GM12878 (cell line): ENCODE measurements around the gene GPC5. TPM values are rescaled to one million over a fixed set of nuclear protein-coding genes. Genes with fewer than 3 reads are reported as not detected.

ENCODE experiments used
- ATAC-seq: fragments of 200-7000 bp; cut with Tn5 transposase; 3 replicates; pipeline ENCODE4 v1.9.1; 2020; ENCODE audit warnings: mild to moderate bottlenecking, moderate library complexity
- BruUV-seq: library from RNA; stranded (reverse); fragments of 400-500 nt; replicated peaks from 2 replicates; lab custom pipeline; 2021; lab: Mats Ljungman, UMichigan
- CTCF ChIA-PET: fragments of 300-600 bp; sonication (Branson Sonifier 250); formaldehyde crosslinking; extraction: SDS; loops from one replicate; lab custom pipeline; 2021; ENCODE audit warnings: inconsistent platforms; lab: Yijun Ruan, JAX
- POLR2A ChIA-PET: fragments of 350-600 bp; formaldehyde crosslinking; extraction: SDS; loops from one replicate; lab custom pipeline; 2021; ENCODE audit warnings: inconsistent platforms; lab: Charles Lee
- RAD21 ChIA-PET: fragments of 300-600 bp; sonication (Branson Sonifier 250); formaldehyde crosslinking; loops from one replicate; lab custom pipeline; 2023; ENCODE audit warnings: antibody characterized with exemption; ENCODE audit not compliant: unreplicated experiment; lab: Charles Lee
- SMC1A ChIA-PET: fragments of 300-600 bp; sonication (Branson Sonifier 250); formaldehyde crosslinking; loops from one replicate; lab custom pipeline; 2023; ENCODE audit not compliant: unreplicated experiment, uncharacterized antibody; lab: Charles Lee
- DNase-seq: peaks from one replicate; pipeline ENCODE4 v3.0.0-alpha.2; 2011; ENCODE audit warnings: low read depth, low spot score
- FAIRE-seq: peaks from 3 replicates; lab custom pipeline; 2011; peaks lifted over from hg19 to GRCh38; lab: Jason Lieb, UNC
- H2AFZ ChIP-seq: 2 replicates; pipeline ENCODE4 v1.6.0; 2011; ENCODE audit warnings: low read depth, low read length, control low read depth; ENCODE audit not compliant: control insufficient read depth
- H3K27ac ChIP-seq: 2 replicates; pipeline ENCODE4 v1.5.1; 2011; ENCODE audit warnings: control low read depth; ENCODE audit not compliant: control insufficient read depth, insufficient read depth
- H3K27me3 ChIP-seq, 2 experiments: replicated peaks in 1 of 2; 2 replicates each; pipeline versions ENCODE4 v1.6.0 to v1.6.1; 2011; ENCODE audit warnings: low read length in 1 of 2; ENCODE audit not compliant: control insufficient read depth in 2 of 2, insufficient read depth in 2 of 2
- H3K36me3 ChIP-seq, 2 experiments: 2 replicates each; pipeline ENCODE4 v1.5.1; 2011; ENCODE audit warnings: low read length in 1 of 2; ENCODE audit not compliant: control insufficient read depth in 2 of 2, insufficient read depth in 2 of 2
- H3K4me1 ChIP-seq: 2 replicates; pipeline ENCODE4 v1.6.1; 2011; ENCODE audit warnings: mild to moderate bottlenecking, low read length, moderate library complexity, mixed read lengths; ENCODE audit not compliant: control insufficient read depth, insufficient read depth
- H3K4me2 ChIP-seq: 2 replicates; pipeline ENCODE4 v1.6.0; 2011; ENCODE audit warnings: control low read depth; ENCODE audit not compliant: control insufficient read depth, insufficient read depth
- H3K4me3 ChIP-seq: fragments of 200-600 bp; sonication (generic); 2 replicates; pipeline ENCODE4 v1.5.1; 2016
- H3K79me2 ChIP-seq: 2 replicates; pipeline ENCODE4 v1.6.0; 2011; ENCODE audit warnings: low read length; ENCODE audit not compliant: control insufficient read depth, insufficient read depth
- H3K9ac ChIP-seq: 2 replicates; pipeline ENCODE4 v1.8.0; 2011; ENCODE audit warnings: low read length, control low read depth, mixed read lengths; ENCODE audit not compliant: control insufficient read depth, insufficient read depth
- H3K9me3 ChIP-seq: replicated peaks from 3 replicates; pipeline ENCODE4 v1.5.1; 2011; ENCODE audit warnings: mild to moderate bottlenecking, low read length; ENCODE audit not compliant: control insufficient read depth, insufficient read depth
- H4K20me1 ChIP-seq: 2 replicates; pipeline ENCODE4 v1.6.0; 2011; ENCODE audit not compliant: control insufficient read depth, insufficient read depth
- ATF7 ChIP-seq: fragments of 450-650 bp; IDR thresholded peaks from 2 replicates; pipeline ENCODE4 v1.6.1; 2016; ENCODE audit warnings: low read depth, mild to moderate bottlenecking
- BRCA1 ChIP-seq: IDR thresholded peaks from 2 replicates; pipeline ENCODE4 v1.6.1; 2011; ENCODE audit warnings: low read depth, low read length, improper control_type of control experiment
- CBFB ChIP-seq: IDR thresholded peaks from 2 replicates; pipeline ENCODE4 v1.6.1; 2016; ENCODE audit warnings: antibody characterized with exemption, low read depth
- ESRRA ChIP-seq: IDR thresholded peaks from 2 replicates; pipeline ENCODE4 v1.6.1; 2012; ENCODE audit warnings: mild to moderate bottlenecking, low read length, improper control_type of control experiment
- EZH2 ChIP-seq: IDR thresholded peaks from 2 replicates; pipeline ENCODE4 v1.6.1; 2012; ENCODE audit warnings: low read depth, mild to moderate bottlenecking, control low read depth, inconsistent platforms, low read length, borderline replicate concordance; ENCODE audit not compliant: control insufficient read depth
- IKZF2 ChIP-seq, 2 experiments: fragments of 450-650 bp; IDR thresholded peaks; 2 replicates each; pipeline ENCODE4 v1.6.1; 2017; ENCODE audit warnings: mild to moderate bottlenecking in 2 of 2, moderate library complexity in 2 of 2
- MTA2 ChIP-seq: fragments of 450-650 bp; IDR thresholded peaks from 2 replicates; pipeline ENCODE4 v1.6.1; 2016; ENCODE audit warnings: low read depth, mild to moderate bottlenecking, moderate library complexity
- NR2F1 ChIP-seq: fragments of 450-650 bp; conservative IDR thresholded peaks from 2 replicates; pipeline ENCODE4 v1.6.1; 2017; ENCODE audit warnings: mild to moderate bottlenecking
- PAX5 ChIP-seq: IDR thresholded peaks from 2 replicates; pipeline ENCODE4 v1.6.1; 2011; ENCODE audit warnings: low read depth, low read length, borderline replicate concordance
- POU2F2 ChIP-seq: IDR thresholded peaks from 3 replicates; pipeline ENCODE4 v1.6.1; 2011; ENCODE audit warnings: low read depth, mild to moderate bottlenecking, low read length, borderline replicate concordance
- SREBF2 ChIP-seq: IDR thresholded peaks from 2 replicates; pipeline ENCODE4 v1.6.1; 2012; ENCODE audit warnings: mild to moderate bottlenecking, low read length
- TARDBP ChIP-seq: IDR thresholded peaks from 2 replicates; pipeline ENCODE4 v1.6.1; 2016; ENCODE audit warnings: borderline replicate concordance
- TBL1XR1 ChIP-seq: IDR thresholded peaks from 2 replicates; pipeline ENCODE4 v1.6.1; 2012; ENCODE audit warnings: low read depth, low read length, improper control_type of control experiment
- ZBED1 ChIP-seq: IDR thresholded peaks from 2 replicates; pipeline ENCODE4 v1.6.1; 2016; ENCODE audit warnings: borderline replicate concordance
- WGBS: methylation state at CpG from one replicate; pipeline ENCODE4 v1.1.6; 2016; ENCODE audit warnings: low lambda C conversion rate; ENCODE audit not compliant: insufficient replicate concordance, insufficient coverage; ENCODE audit errors: missing lambda C conversion rate; 5-methylcytosine and 5-hydroxymethylcytosine counted together
- in situ Hi-C: fragments of 300-500 bp; cut with MboI; formaldehyde crosslinking; loops from 9 replicates; pipeline ENCODE4 v1.14.3; 2018; ENCODE audit warnings: mixed read lengths
- intact Hi-C: fragments of 100-400 bp; cut with micrococcal nuclease; formaldehyde crosslinking; loops from one replicate; pipeline ENCODE4 v1.14.2; 2022; ENCODE audit not compliant: unreplicated experiment
- polyA plus RNA-seq, 11 experiments: library from polyadenylated mRNA; depleted of rRNA in 4 of 11; unstranded in 6 of 11; stranded (reverse) in 5 of 11; fragments of >200 nt; fragmentation: Nextera tagmentation in 4 of 11; fragmentation: Illumina TruSeq in 1 of 11; extraction: Ambion mirVana in 4 of 11; extraction: Trizol in 1 of 11; gene quantifications; 1 replicate in 1 of 11; 2 replicates in 10 of 11; pipeline versions ENCODE4 v1.2.1 to v1.2.3, GENCODE V29; 2011 to 2016; ENCODE audit warnings: inconsistent platforms in 2 of 11, missing spikeins in 2 of 11, low read depth in 1 of 11
- total RNA-seq, 4 experiments: library from RNA; depleted of rRNA in 3 of 4; stranded (reverse); fragments of >200 nt in 3 of 4; fragmentation: Illumina TruSeq in 1 of 4; extraction: Trizol in 1 of 4; gene quantifications; 2 replicates each; pipeline versions ENCODE4 v1.2.1 to v1.2.3, GENCODE V29; 2013 to 2021
- TF ChIP-seq, protein P1 (sequence below): fragments of 450-650 bp; formaldehyde crosslinking; IDR thresholded peaks from 2 replicates; pipeline ENCODE4 v1.4.0; 2020; ENCODE audit warnings: mild to moderate bottlenecking, moderate library complexity
- TF ChIP-seq, protein P2 (sequence below): IDR thresholded peaks from 2 replicates; pipeline ENCODE4 v1.6.1; 2011; ENCODE audit warnings: borderline replicate concordance, low read depth, mild to moderate bottlenecking, moderate library complexity, mixed read lengths, low read length; ENCODE audit not compliant: insufficient read depth; ENCODE audit errors: extremely low read length

GPC5 gene
- total and polyA plus RNA-seq, 10 of the 15 experiments (the other 5 are each of a cell fraction or from before 2014, with no cell fraction given) = 0.05 to 0.87 (median 0.44) TPM; not detected in 1

DNA sequence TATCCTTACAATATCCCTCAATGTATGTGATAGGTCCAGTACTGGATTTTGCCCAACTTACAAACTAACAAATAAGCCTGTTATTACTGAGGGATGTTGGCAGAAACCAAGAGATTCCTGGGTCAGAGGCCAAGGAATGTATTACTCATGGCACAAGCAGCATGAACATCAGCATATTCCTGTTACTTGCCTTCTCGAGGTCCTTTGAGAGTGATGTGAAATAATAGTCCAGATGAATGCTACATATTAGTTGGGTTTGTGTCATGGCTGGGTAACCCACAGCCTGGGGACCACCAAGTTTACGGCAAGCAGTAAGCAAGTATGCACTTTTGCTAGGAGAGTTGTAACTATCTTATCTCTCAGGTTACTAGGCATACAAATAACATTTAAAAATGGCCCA, 1443.7 kb downstream of the GPC5 start (continued):
- no peak for TF ChIP-seq TBL1XR1

DNA sequence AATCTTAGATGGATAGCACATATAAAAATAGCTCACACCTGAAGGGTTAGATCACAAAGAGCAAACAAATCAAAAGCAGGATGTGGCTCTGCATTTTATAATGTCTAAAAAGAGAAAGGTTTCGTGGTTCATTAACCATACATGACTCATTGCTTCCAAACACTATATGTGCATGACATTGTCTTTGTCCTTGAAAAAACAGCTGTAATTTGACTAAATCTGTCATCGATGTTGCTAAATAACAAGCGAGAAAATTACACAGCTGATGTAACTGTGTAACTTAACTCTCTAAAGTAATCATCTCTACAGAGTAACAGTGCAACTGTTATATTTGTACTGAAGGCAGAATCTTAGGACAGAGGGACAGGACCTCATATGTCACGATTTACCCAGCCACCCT, 1445.1 kb downstream of the GPC5 start:
- Histone ChIP-seq H2AFZ (no peak overlapping the region), H3K36me3 (no peaks in the 10 kb centered on the region), H4K20me1 (no peaks in the 10 kb centered on the region), H3K4me3 (no peak overlapping the region), H3K79me2 (no peaks in the 10 kb centered on the region), H3K9ac (no peak overlapping the region), H3K9me3 (no peaks in the 10 kb centered on the region), H3K4me1 (no peaks in the 10 kb centered on the region), H3K4me2 (no peak overlapping the region), H3K27me3 (no peaks in the 10 kb centered on the region), H3K27ac (no peak overlapping the region)
- WGBS = 15% methylated on average over 4 of the region's 4 CpGs
- ChIA-PET POLR2A (interaction anchor here (1.3 kb wide), 1 partner anchor 57 kb away, joined by 3 read pairs; no protein-coding TSS in a partner anchor), CTCF (interaction anchor here (0.7 kb wide), 1 partner anchor 58 kb away, joined by 4 read pairs; no protein-coding TSS in a partner anchor), SMC1A (interaction anchor here (0.6 to 1.1 kb wide), 4 partner anchors 9 to 124 kb away, joined by 3 to 5 read pairs (median 4); no protein-coding TSS in a partner anchor), RAD21 (interaction anchor here (1.3 to 1.4 kb wide), 2 partner anchors 37 to 57 kb away, joined by 8 read pairs; no protein-coding TSS in a partner anchor)
- no peak for DNase-seq
- in situ Hi-C loops (no loop called here), intact Hi-C loops (no loop called here)
- no TSS peak for BruUV-seq
- peak; percentile 81 for ATAC-seq
- no peak for FAIRE-seq
- TF ChIP-seq BRCA1 (no peak), IKZF2 (IDR thresholded peaks at IDR 0.05) (peak in 1 of 2 experiments; percentile 25; a peak in 1 of 4 replicates), EZH2 (no peak), ZBED1 (no peak), NR2F1 (no peak), ATF7 (peak; percentile 71), TARDBP (no peak), MTA2 (peak; percentile 58; the same call in 1 of the 2 replicates), SREBF2 (no peak), POU2F2 (no peak), CBFB (no peak), PAX5 (no peak), ESRRA (peak; percentile 96; the same call in 1 of the 2 replicates)
- TF ChIP-seq, protein P1, sequence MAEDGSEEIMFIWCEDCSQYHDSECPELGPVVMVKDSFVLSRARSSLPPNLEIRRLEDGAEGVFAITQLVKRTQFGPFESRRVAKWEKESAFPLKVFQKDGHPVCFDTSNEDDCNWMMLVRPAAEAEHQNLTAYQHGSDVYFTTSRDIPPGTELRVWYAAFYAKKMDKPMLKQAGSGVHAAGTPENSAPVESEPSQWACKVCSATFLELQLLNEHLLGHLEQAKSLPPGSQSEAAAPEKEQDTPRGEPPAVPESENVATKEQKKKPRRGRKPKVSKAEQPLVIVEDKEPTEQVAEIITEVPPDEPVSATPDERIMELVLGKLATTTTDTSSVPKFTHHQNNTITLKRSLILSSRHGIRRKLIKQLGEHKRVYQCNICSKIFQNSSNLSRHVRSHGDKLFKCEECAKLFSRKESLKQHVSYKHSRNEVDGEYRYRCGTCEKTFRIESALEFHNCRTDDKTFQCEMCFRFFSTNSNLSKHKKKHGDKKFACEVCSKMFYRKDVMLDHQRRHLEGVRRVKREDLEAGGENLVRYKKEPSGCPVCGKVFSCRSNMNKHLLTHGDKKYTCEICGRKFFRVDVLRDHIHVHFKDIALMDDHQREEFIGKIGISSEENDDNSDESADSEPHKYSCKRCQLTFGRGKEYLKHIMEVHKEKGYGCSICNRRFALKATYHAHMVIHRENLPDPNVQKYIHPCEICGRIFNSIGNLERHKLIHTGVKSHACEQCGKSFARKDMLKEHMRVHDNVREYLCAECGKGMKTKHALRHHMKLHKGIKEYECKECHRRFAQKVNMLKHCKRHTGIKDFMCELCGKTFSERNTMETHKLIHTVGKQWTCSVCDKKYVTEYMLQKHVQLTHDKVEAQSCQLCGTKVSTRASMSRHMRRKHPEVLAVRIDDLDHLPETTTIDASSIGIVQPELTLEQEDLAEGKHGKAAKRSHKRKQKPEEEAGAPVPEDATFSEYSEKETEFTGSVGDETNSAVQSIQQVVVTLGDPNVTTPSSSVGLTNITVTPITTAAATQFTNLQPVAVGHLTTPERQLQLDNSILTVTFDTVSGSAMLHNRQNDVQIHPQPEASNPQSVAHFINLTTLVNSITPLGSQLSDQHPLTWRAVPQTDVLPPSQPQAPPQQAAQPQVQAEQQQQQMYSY (CRISPR knock-in tag) = no peak
- TF ChIP-seq, protein P2, sequence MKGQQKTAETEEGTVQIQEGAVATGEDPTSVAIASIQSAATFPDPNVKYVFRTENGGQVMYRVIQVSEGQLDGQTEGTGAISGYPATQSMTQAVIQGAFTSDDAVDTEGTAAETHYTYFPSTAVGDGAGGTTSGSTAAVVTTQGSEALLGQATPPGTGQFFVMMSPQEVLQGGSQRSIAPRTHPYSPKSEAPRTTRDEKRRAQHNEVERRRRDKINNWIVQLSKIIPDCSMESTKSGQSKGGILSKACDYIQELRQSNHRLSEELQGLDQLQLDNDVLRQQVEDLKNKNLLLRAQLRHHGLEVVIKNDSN = no peak
